ENCODE measurements around the gene GIMAP8. TPM values are rescaled to one million over a fixed set of nuclear protein-coding genes. Genes with fewer than 3 reads are reported as not detected.
A peak's percentile ranks its signal among the peaks of the same experiment; 100 is the strongest.

GIMAP8 gene
- total and polyA plus RNA-seq, 7 experiments from 2014 or later, result 13.8 to 69.7 (median 52.5) TPM

DNA sequence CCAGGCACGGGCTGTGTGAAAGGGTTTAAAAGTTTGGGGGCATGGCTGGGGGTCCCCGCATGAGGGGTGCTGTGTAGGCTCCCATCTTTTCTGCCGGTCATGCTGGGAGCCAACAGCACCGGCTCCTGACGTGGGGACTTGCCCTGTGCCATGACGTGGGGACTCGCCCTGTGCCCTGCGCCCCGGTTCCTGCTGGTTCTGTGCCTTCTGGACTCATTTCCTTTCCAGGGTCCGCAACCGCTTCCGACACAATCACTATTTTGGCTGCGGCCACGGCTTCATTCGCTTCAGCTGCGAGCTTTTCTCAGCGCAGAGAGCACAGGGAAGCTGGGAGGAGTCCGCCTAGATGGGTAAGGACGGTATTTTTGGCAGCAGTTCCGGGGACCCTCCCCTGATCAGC, 7.6 kb upstream of the GIMAP8 start:
- H3K4me3 Mint-ChIP-seq, result no peak overlapping the region
- DNase-seq, result no peak
- H3K4me1 Mint-ChIP-seq, result peaks cover 7 to 40% (median 23%) of the 10 kb centered on the region in 7 donors
- no peak overlapping the region for H3K4me3 ChIP-seq (ENCODE audit: low read length)
- peaks cover 0 to 11% (median 0%) of the 10 kb centered on the region in 3 experiments for H3K9me3 ChIP-seq (ENCODE audit: control insufficient read depth in 2 of 3, low read length in 3 of 3)
- ATAC-seq, result no peak
- H3K36me3 Mint-ChIP-seq, result peaks cover 0 to 29% (median 8%) of the 10 kb centered on the region in 5 donors
- peaks cover 0 to 15% (median 8%) of the 10 kb centered on the region in 11 donors for H3K9me3 Mint-ChIP-seq
- no peaks in the 10 kb centered on the region for H3K27me3 Mint-ChIP-seq
- peaks cover 7 to 9% of the 10 kb centered on the region in 2 donors for H3K4me1 ChIP-seq (ENCODE audit: control insufficient read depth in 2 of 2, insufficient read depth in 2 of 2, low read length in 2 of 2)
- no peaks in the 10 kb centered on the region for H3K27me3 ChIP-seq (ENCODE audit: control insufficient read depth in 2 of 2, insufficient read depth in 2 of 2, low read length in 2 of 2)
- H3K36me3 ChIP-seq (ENCODE audit: control insufficient read depth in 2 of 3, insufficient read depth in 3 of 3, low read length in 3 of 3), result no peaks in the 10 kb centered on the region
- CTCF ChIA-PET, result no interaction called here
- POLR2A ChIA-PET, result interaction anchor here (0.7 to 0.8 kb wide), 2 partner anchors 122 to 189 kb away, joined by 3 to 4 read pairs; partner anchors contain the start of gene GIMAP6
- intact Hi-C loops (cut with micrococcal nuclease), result no loop called here
- no peak overlapping the region for H3K27ac ChIP-seq (ENCODE audit: low read depth, low read length)
- no peak overlapping the region for H3K27ac Mint-ChIP-seq

DNA sequence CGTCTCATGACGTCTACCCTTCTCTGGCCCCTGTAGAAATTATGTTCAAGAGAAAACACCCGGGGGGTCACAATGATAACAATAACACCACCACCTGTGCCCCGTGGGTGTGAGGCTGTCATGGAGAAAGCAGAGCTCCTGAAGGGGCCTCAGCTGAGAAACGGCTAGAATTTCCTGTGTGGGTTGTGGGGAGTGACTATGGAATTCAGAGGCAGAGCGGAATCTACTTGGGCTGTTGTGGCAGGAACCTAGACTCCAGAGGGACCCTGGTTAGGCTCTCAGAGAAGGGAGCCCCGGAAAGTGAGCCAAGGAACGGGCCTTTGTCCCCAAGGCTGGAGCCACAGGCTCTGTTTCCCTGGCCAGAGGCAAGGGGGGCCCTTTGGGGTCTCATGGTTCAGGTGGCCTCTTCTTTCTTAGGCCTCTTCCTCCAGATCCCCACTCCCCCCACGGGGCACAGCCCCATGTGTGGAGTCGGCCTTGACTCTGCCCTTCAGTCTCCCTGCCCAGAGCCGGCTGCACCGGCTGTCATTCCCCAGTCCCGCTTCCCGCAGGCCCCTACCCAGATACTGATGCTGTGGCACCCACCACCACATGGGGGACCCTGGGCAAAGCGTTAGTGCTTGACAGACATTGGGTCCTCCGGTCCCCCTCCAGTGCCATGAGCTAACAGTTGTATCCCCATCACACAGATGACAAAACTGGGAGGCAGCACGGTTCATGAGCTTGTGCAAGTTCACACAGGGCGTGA, 6.5 kb upstream of the GIMAP8 start:
- Mint-ChIP-seq H3K36me3 (peaks cover 0 to 29% (median 8%) of the 10 kb centered on the region in 5 donors), H3K27ac (no peak overlapping the region), H3K27me3 (no peaks in the 10 kb centered on the region), H3K9me3 (peaks cover 0 to 15% (median 8%) of the 10 kb centered on the region in 11 donors), H3K4me1 (peaks cover 17 to 51% (median 34%) of the 10 kb centered on the region in 7 donors), H3K4me3 (no peak overlapping the region)
- Histone ChIP-seq H3K9me3 (ENCODE audit: control insufficient read depth in 2 of 3, low read length in 3 of 3) (peaks cover 0 to 11% (median 0%) of the 10 kb centered on the region in 3 experiments), H3K27ac (ENCODE audit: low read depth, low read length) (no peak overlapping the region), H3K4me3 (ENCODE audit: low read length) (no peak overlapping the region), H3K4me1 (ENCODE audit: control insufficient read depth in 2 of 2, insufficient read depth in 2 of 2, low read length in 2 of 2) (peaks cover 15 to 18% of the 10 kb centered on the region in 2 donors), H3K27me3 (ENCODE audit: control insufficient read depth in 2 of 2, insufficient read depth in 2 of 2, low read length in 2 of 2) (no peaks in the 10 kb centered on the region), H3K36me3 (ENCODE audit: control insufficient read depth in 2 of 3, insufficient read depth in 3 of 3, low read length in 3 of 3) (no peaks in the 10 kb centered on the region)
- ChIA-PET CTCF (no interaction called here), POLR2A (interaction anchor here (0.7 to 13.9 kb wide), 6 partner anchors 73 to 302 kb away, joined by 3 to 829 read pairs (median 94); partner anchors contain the start of genes GIMAP4, GIMAP6 and GIMAP7)
- DNase-seq (no peak), ATAC-seq (no peak)
- intact Hi-C loops (cut with micrococcal nuclease), result no loop called here

- Mint-ChIP-seq H3K36me3 (peaks cover 0 to 26% (median 7%) of the 10 kb centered on the region in 5 donors), H3K27ac (no peak overlapping the region), H3K4me1 (peaks cover 18 to 51% (median 41%) of the 10 kb centered on the region in 7 donors), H3K4me3 (no peak overlapping the region), H3K9me3 (peaks cover 0 to 15% (median 8%) of the 10 kb centered on the region in 11 donors), H3K27me3 (no peaks in the 10 kb centered on the region)
- H3K4me3 ChIP-seq (ENCODE audit: low read length), result no peak overlapping the region
- H3K27me3 ChIP-seq (ENCODE audit: control insufficient read depth in 2 of 2, insufficient read depth in 2 of 2, low read length in 2 of 2), result no peaks in the 10 kb centered on the region
- H3K9me3 ChIP-seq (ENCODE audit: control insufficient read depth in 2 of 3, low read length in 3 of 3), result peaks cover 0 to 11% (median 0%) of the 10 kb centered on the region in 3 experiments
- POLR2A ChIA-PET, result interaction anchor here (0.9 to 13.9 kb wide), 7 partner anchors 72 to 301 kb away, joined by 3 to 829 read pairs (median 8); partner anchors contain the start of genes GIMAP4, GIMAP5, GIMAP6 and GIMAP7
- ATAC-seq (no peak), DNase-seq (no peak)
- no peaks in the 10 kb centered on the region for H3K36me3 ChIP-seq (ENCODE audit: control insufficient read depth in 2 of 3, insufficient read depth in 3 of 3, low read length in 3 of 3)
- no peak overlapping the region for H3K27ac ChIP-seq (ENCODE audit: low read depth, low read length)
- CTCF ChIA-PET, result interaction anchor here (0.6 to 1.3 kb wide), 3 partner anchors 23 to 189 kb away, joined by 3 read pairs; no protein-coding TSS in a partner anchor
- peaks cover 24 to 26% of the 10 kb centered on the region in 2 donors for H3K4me1 ChIP-seq (ENCODE audit: control insufficient read depth in 2 of 2, insufficient read depth in 2 of 2, low read length in 2 of 2)
- intact Hi-C loops (cut with micrococcal nuclease), result no loop called here
Measured at GRCh38 chr7:150444674-150445365, 5.6 kb upstream of the GIMAP8 start.

DNA sequence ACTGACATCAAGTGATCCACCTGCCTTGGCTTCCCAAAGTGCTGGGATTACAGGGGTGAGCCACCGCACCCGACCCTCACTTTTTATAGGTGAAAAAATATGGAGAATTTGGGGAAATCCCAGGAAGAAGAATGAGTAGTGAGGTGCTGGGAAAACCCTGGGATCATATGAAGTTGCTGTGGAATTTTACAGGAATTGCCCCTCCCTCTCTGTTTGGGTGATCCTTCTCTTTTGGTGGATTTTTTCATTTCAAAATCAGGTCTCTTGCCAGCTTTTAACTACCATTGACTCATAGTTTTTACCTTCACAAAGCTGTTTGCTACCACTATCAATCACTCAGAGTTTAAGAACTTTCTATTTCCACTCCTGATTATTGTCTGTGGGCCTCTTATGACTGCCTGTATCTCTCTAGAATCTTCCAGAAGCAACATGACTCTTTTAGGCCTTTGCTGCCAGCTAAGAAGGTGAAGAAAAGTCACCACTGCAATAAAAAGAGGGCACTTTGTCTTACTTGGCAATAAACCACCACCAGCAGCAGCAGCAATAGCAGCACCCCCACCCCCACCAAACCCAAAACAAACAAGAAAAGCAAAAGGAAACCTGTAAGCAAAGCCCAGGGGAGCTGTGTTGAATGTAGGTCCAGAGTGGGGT, 4.0 kb upstream of the GIMAP8 start:
- intact Hi-C loops (cut with micrococcal nuclease), result no loop called here
- Mint-ChIP-seq H3K9me3 (peaks cover 0 to 10% (median 7%) of the 10 kb centered on the region in 11 donors), H3K27me3 (no peaks in the 10 kb centered on the region), H3K4me1 (peaks cover 28 to 54% (median 38%) of the 10 kb centered on the region in 7 donors), H3K27ac (peak overlapping the region in 7 of 9 donors; percentile 25 to 99 (median 64)), H3K36me3 (peaks cover 0 to 23% (median 4%) of the 10 kb centered on the region in 5 donors), H3K4me3 (peak overlapping the region in 3 of 10 donors; percentile 13 to 26 (median 25))
- Histone ChIP-seq H3K4me3 (ENCODE audit: low read length) (no peak overlapping the region), H3K36me3 (ENCODE audit: control insufficient read depth in 2 of 3, insufficient read depth in 3 of 3, low read length in 3 of 3) (no peaks in the 10 kb centered on the region), H3K9me3 (ENCODE audit: control insufficient read depth in 2 of 3, low read length in 3 of 3) (peaks cover 0 to 11% (median 0%) of the 10 kb centered on the region in 3 experiments), H3K27me3 (ENCODE audit: control insufficient read depth in 2 of 2, insufficient read depth in 2 of 2, low read length in 2 of 2) (no peaks in the 10 kb centered on the region), H3K4me1 (ENCODE audit: control insufficient read depth in 2 of 2, insufficient read depth in 2 of 2, low read length in 2 of 2) (peaks cover 26 to 34% of the 10 kb centered on the region in 2 donors), H3K27ac (ENCODE audit: low read depth, low read length) (no peak overlapping the region)
- ChIA-PET POLR2A (interaction anchor here (0.6 to 13.9 kb wide), 13 partner anchors 14 to 317 kb away, joined by 3 to 829 read pairs (median 6); partner anchors contain the start of genes GIMAP1, GIMAP4 and GIMAP7), CTCF (interaction anchor here (0.6 to 2.7 kb wide), 4 partner anchors 66 to 320 kb away, joined by 3 to 6 read pairs (median 4); no protein-coding TSS in a partner anchor)
- no peak for ATAC-seq
- DNase-seq, result no peak

- Histone ChIP-seq H3K9me3 (ENCODE audit: control insufficient read depth in 2 of 3, low read length in 3 of 3) (no peaks in the 10 kb centered on the region), H3K27me3 (ENCODE audit: control insufficient read depth in 2 of 2, insufficient read depth in 2 of 2, low read length in 2 of 2) (no peaks in the 10 kb centered on the region), H3K4me1 (ENCODE audit: control insufficient read depth in 2 of 2, insufficient read depth in 2 of 2, low read length in 2 of 2) (peaks cover 26 to 34% of the 10 kb centered on the region in 2 donors), H3K27ac (ENCODE audit: low read depth, low read length) (peak overlapping the region; percentile 84), H3K4me3 (ENCODE audit: low read length) (peak overlapping the region; percentile 65), H3K36me3 (ENCODE audit: control insufficient read depth in 2 of 3, insufficient read depth in 3 of 3, low read length in 3 of 3) (peaks cover 0 to 4% (median 0%) of the 10 kb centered on the region in 3 experiments)
- intact Hi-C loops (cut with micrococcal nuclease), result loop anchor here (1.0 to 2.0 kb wide), 8 partner anchors 41 to 429 kb away; partner anchors contain the start of genes GIMAP1 (in 1 of the 2) and GIMAP5 (in 1 of the 2)
- no peaks in the 10 kb centered on the region for H3K27me3 Mint-ChIP-seq
- peaks cover 0 to 22% (median 4%) of the 10 kb centered on the region in 5 donors for H3K36me3 Mint-ChIP-seq
- H3K27ac Mint-ChIP-seq, result peak overlapping the region; percentile 95 to 99 (median 97)
- ATAC-seq (no peak), DNase-seq (no peak)
- peak overlapping the region; percentile 94 to 100 (median 98) for H3K4me3 Mint-ChIP-seq
- ChIA-PET POLR2A (interaction anchor here (0.9 to 13.9 kb wide), 28 partner anchors 8 to 317 kb away, joined by 3 to 829 read pairs (median 10); partner anchors contain the start of genes GIMAP1, GIMAP4, GIMAP5 and GIMAP6), CTCF (interaction anchor here (0.7 to 5.9 kb wide), 26 partner anchors 31 to 490 kb away, joined by 3 to 91 read pairs (median 6); partner anchors contain the start of genes GIMAP1, GIMAP4 and GIMAP7)
- H3K4me1 Mint-ChIP-seq, result peaks cover 31 to 54% (median 38%) of the 10 kb centered on the region in 7 donors
- H3K9me3 Mint-ChIP-seq, result peaks cover 0 to 2% (median 0%) of the 10 kb centered on the region in 11 donors
Measured at GRCh38 chr7:150447966-150448788, 2.3 kb upstream of the GIMAP8 start.

All from naive thymus-derived CD4-positive, alpha-beta T cell (primary cell).